Sigmoid colon (tissue), 7 donors: Measurements from ENCODE around the gene MTF1. TPM values are rescaled to one million over a fixed set of nuclear protein-coding genes. Genes with fewer than 3 reads are reported as not detected.
"Not testable (repeated sequence)": the region's sequence is repeated elsewhere in the genome, so short reads cannot be mapped to it uniquely, and the experiment has no call there.

ENCODE experiments used
- DNase-seq: peaks from one replicate; pipeline ENCODE4 v3.0.0-alpha.2; 2019
- H3K27ac ChIP-seq, 4 donors: fragments of 200-600 bp; sonication (generic); one replicate each; pipeline ENCODE4 v1.5.1; 2016 to 2019; ENCODE audit warnings: mild to moderate bottlenecking in 1 of 4
- H3K27me3 ChIP-seq, 3 donors: fragments of 200-600 bp; sonication (generic); one replicate each; pipeline ENCODE4 v1.5.1; 2019; ENCODE audit warnings: mild to moderate bottlenecking in 1 of 3
- H3K36me3 ChIP-seq, 4 donors: fragments of 200-600 bp; sonication (generic); one replicate each; pipeline ENCODE4 v1.5.1; 2016 to 2019
- H3K4me1 ChIP-seq, 4 donors: fragments of 200-600 bp; sonication (generic); one replicate each; pipeline ENCODE4 v1.5.1; 2017 to 2019
- H3K4me3 ChIP-seq, 4 donors: fragments of 200-600 bp; sonication (generic); one replicate each; pipeline ENCODE4 v1.5.1; 2017 to 2019; ENCODE audit warnings: mild to moderate bottlenecking in 2 of 4, moderate library complexity in 1 of 4
- H3K9me3 ChIP-seq, 4 donors: fragments of 200-600 bp in 3 of 4; sonication (generic) in 3 of 4; one replicate each; pipeline versions ENCODE4 v1.5.1 to v1.6.1; 2013 to 2019
- EP300 ChIP-seq, 4 donors: sonication (generic); formaldehyde crosslinking; IDR thresholded peaks; one replicate each; pipeline ENCODE4 v1.6.1; 2017; ENCODE audit warnings: antibody characterized with exemption in 4 of 4
- POLR2A ChIP-seq, 2 donors: fragments of 450-650 bp; IDR thresholded peaks; one replicate each; pipeline ENCODE4 v1.6.1; 2016; ENCODE audit warnings: antibody characterized with exemption in 2 of 2, mild to moderate bottlenecking in 2 of 2, moderate library complexity in 2 of 2
- POLR2AphosphoS5 ChIP-seq, 4 donors: sonication (generic); formaldehyde crosslinking; IDR thresholded peaks; one replicate each; pipeline ENCODE4 v1.6.1; 2017; ENCODE audit warnings: antibody characterized with exemption in 4 of 4
- WGBS, 2 donors: extraction: QIAGEN DNeasy Blood & Tissue Kit; methylation state at CpG; one replicate each; pipeline ENCODE4 v1.1.7; 2013; 5-methylcytosine and 5-hydroxymethylcytosine counted together
- intact Hi-C: fragments of 100-400 bp; cut with DNase I; formaldehyde crosslinking; loops from one replicate; pipeline ENCODE4 v1.15.1; 2023
- polyA plus RNA-seq, 3 donors: library from polyadenylated mRNA; stranded (reverse); fragments of 200-250 nt; gene quantifications; one replicate each; pipeline ENCODE4 v1.2.3, GENCODE V29; 2013
- total RNA-seq, 4 donors: library from RNA; depleted of rRNA; stranded (reverse); fragments of >200 nt; gene quantifications; one replicate each; pipeline ENCODE4 v1.1.0, GENCODE V29; 2016
- TF ChIP-seq, protein P1 (sequence below), 4 experiments: fragments of 450-650 bp in 3 of 4; fragments of 200-600 bp in 1 of 4; IDR thresholded peaks; one replicate each; pipeline ENCODE4 v1.5.1; 2016 to 2019; ENCODE audit warnings: antibody characterized with exemption in 4 of 4, mild to moderate bottlenecking in 3 of 4, moderate library complexity in 2 of 4
- donor health status: healthy with polysubstance abuse.
- donor health status: Bipolar disorder and iron deficiency.
- donor health status: healthy.

The MTF1 gene
- total and polyA plus RNA-seq, 7 donors, result 2.4 to 8.6 (median 4.4) TPM

DNA sequence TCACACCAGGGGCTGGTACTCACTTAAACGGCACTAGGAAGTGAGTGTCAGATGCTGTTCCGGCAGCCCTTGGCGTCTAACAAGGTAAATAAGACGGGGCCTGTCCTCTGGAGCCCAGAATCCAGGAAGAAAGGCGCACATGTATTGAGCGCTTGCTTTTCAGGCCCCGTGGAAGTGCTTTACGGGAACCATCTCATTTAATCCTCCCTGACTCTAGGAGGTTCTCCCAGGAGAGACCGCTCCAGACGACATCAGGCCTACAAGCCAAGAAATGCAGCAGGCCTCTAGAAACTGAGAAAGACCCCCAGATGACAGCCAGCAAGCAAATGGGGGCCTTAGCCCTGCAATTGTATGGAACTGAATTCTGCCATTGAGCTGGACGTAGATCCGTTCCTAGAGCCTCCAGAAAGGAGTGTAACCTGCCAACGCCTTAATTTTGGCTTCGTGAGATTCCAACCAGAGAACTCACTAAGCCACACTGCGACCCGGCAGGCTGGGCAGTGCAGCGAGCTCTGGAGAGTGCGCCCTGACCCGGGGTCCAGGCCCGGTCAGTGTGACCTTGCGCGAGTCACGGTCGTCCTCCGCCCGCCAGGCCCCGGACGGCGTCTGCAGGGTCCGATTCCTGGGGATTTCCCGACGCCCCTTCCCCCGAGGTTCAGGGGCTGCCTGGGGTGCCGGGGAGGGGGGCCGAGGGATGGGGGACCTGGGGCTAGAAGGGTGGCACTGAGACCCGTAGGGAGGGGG is 66.3 kb downstream of the MTF1 start:
- TF ChIP-seq POLR2A (IDR thresholded peaks at IDR 0.05) (no peak), EP300 (IDR thresholded peaks at IDR 0.05) (no peak), POLR2AphosphoS5 (IDR thresholded peaks at IDR 0.05) (no peak)
- TF ChIP-seq, protein P1, sequence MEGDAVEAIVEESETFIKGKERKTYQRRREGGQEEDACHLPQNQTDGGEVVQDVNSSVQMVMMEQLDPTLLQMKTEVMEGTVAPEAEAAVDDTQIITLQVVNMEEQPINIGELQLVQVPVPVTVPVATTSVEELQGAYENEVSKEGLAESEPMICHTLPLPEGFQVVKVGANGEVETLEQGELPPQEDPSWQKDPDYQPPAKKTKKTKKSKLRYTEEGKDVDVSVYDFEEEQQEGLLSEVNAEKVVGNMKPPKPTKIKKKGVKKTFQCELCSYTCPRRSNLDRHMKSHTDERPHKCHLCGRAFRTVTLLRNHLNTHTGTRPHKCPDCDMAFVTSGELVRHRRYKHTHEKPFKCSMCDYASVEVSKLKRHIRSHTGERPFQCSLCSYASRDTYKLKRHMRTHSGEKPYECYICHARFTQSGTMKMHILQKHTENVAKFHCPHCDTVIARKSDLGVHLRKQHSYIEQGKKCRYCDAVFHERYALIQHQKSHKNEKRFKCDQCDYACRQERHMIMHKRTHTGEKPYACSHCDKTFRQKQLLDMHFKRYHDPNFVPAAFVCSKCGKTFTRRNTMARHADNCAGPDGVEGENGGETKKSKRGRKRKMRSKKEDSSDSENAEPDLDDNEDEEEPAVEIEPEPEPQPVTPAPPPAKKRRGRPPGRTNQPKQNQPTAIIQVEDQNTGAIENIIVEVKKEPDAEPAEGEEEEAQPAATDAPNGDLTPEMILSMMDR (IDR thresholded peaks at IDR 0.05), result no peak
- Histone ChIP-seq H3K4me1 (peaks cover 0 to 21% (median 20%) of the 10 kb centered on the region in 4 donors), H3K4me3 (peak overlapping the region; percentile 40 to 60 (median 56)), H3K9me3 (no peaks in the 10 kb centered on the region), H3K36me3 (no peaks in the 10 kb centered on the region), H3K27ac (no peak overlapping the region), H3K27me3 (peaks cover 0 to under 1% (median 0%) of the 10 kb centered on the region in 3 donors)
- 39 to 46% methylated on average over 36 of the region's 36 CpGs for WGBS, 2 donors
- DNase-seq, result no peak
- intact Hi-C loops, result no loop called here

DNA sequence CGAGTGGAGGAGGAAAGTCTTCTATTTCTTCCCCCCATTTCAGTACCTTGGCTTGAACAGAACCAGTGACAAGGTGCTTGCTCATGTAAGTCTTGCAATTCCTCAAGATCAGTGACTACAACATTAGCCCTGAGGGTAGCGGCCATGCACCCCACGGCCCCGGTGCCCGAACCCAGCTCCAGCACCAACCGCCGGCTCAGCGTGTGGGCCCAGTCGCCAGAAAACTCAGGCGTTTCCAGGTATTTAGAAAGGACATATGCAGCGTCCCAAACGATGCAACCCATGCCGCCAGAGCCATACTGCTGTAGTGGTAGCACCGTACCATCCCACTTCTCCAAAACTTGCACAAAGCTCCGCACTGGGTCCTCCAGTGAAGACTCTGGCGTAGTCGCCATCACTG is 76.9 kb downstream of the MTF1 start:
- intact Hi-C loops, result no loop called here
- 90 to 95% methylated on average over 17 of the region's 17 CpGs for WGBS, 2 donors
- no peaks in the 10 kb centered on the region for H3K4me1 ChIP-seq
- H3K36me3 ChIP-seq, result no peaks in the 10 kb centered on the region
- no peaks in the 10 kb centered on the region for H3K9me3 ChIP-seq
- no peak overlapping the region for H3K4me3 ChIP-seq
- TF ChIP-seq, protein P1 (IDR thresholded peaks at IDR 0.05), result no peak
- TF ChIP-seq POLR2A (IDR thresholded peaks at IDR 0.05) (no peak), POLR2AphosphoS5 (IDR thresholded peaks at IDR 0.05) (no peak), EP300 (IDR thresholded peaks at IDR 0.05) (no peak)
- no peak for DNase-seq
- H3K27ac ChIP-seq, result no peak overlapping the region
- H3K27me3 ChIP-seq, result peaks cover 0 to 20% (median 0%) of the 10 kb centered on the region in 3 donors

DNA sequence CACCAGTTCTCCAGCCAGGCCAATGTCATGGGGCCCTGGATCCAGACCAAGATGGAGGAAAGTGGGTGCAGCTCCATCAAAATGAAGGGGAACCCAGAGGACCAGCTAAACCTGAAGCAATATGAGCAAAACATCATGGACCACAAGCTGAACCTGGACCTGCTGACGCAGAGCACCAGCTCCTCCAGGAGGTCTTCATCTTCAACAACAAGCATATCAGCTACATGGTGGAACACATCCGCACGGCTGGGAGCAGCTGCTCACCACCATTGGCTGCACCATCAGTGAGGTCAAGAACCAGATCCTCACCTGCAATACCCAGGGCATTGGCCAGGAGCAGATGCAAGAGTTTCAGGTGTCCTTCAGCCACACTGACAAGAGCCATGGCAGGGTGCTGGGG is 80.7 kb downstream of the MTF1 start:
- peaks cover 0 to 13% (median 0%) of the 10 kb centered on the region in 3 donors for H3K27me3 ChIP-seq
- 90 to 97% methylated on average over 3 of the region's 3 CpGs for WGBS, 2 donors
- no peak overlapping the region for H3K4me3 ChIP-seq
- intact Hi-C loops, result no loop called here
- DNase-seq, result no peak
- no peaks in the 10 kb centered on the region for H3K9me3 ChIP-seq
- H3K36me3 ChIP-seq, result no peaks in the 10 kb centered on the region
- H3K4me1 ChIP-seq, result no peaks in the 10 kb centered on the region
- H3K27ac ChIP-seq, result no peak overlapping the region
- TF ChIP-seq EP300 (IDR thresholded peaks at IDR 0.05) (no peak), POLR2A (IDR thresholded peaks at IDR 0.05) (no peak), POLR2AphosphoS5 (IDR thresholded peaks at IDR 0.05) (no peak)
- TF ChIP-seq, protein P1 (IDR thresholded peaks at IDR 0.05), result no peak

DNA sequence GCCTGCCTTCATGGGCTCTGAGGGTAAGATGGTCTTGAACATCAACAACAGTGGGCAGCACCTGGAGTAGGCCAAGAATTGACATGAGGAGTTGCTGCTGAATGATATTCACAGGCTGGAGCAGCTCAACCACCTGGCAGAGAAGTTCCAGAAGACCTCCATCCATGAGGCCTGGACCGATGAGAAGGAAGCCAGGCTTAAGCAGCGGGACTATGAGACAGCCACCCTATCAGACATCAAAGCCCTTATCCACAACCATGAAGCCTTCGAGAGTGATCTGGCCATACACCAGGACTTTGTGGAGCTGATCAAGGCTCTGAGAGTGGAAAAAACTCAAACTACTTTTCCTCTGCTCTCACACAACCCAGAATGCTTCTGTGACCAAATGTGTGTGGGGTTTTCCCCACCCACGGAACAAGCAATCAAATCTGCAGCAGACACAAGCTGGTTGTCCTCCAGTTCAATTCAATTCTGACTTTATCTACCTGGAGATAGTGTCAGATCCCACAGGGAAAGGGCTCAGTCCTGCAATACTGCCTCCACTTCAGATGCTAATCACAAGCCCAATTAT is 82.4 kb downstream of the MTF1 start:
- Histone ChIP-seq H3K4me1 (no peaks in the 10 kb centered on the region), H3K36me3 (no peaks in the 10 kb centered on the region), H3K27ac (no peak overlapping the region), H3K27me3 (peaks cover 0 to 10% (median 0%) of the 10 kb centered on the region in 3 donors), H3K9me3 (no peaks in the 10 kb centered on the region), H3K4me3 (no peak overlapping the region)
- intact Hi-C loops, result no loop called here
- WGBS, 2 donors, result 74 to 75% methylated on average over 4 of the region's 4 CpGs
- TF ChIP-seq, protein P1 (IDR thresholded peaks at IDR 0.05), result no peak
- TF ChIP-seq EP300 (IDR thresholded peaks at IDR 0.05) (no peak), POLR2AphosphoS5 (IDR thresholded peaks at IDR 0.05) (no peak), POLR2A (IDR thresholded peaks at IDR 0.05) (no peak)
- DNase-seq, result no peak

DNA sequence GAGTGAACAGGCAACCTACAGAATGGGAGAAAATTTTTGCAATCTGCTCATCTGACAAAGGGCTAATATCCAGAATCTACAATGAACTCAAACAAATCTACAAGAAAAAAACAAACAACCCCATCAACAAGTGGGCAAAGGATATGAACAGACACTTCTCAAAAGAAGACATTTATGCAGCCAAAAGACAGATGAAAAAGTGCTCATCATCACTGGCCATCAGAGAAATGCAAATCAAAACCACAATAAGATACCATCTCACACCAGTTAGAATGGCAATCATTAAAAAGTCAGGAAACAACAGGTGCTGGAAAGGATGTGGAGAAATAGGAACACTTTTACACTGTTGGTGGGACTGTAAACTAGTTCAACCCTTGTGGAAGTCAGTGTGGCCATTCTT is 88.0 kb downstream of the MTF1 start:
- H3K4me1 ChIP-seq, H3K27ac ChIP-seq, H3K9me3 ChIP-seq, H3K36me3 ChIP-seq, intact Hi-C loops, DNase-seq, H3K4me3 ChIP-seq: not testable (repeated sequence)
- H3K27me3 ChIP-seq, result peaks cover 0 to 44% (median 6%) of the 10 kb centered on the region in 3 donors
